PC-3 (cell line): ENCODE results near the gene LEF1.

Experiments
- CTCF ChIP-seq: fragments of 300-600 bp; sonication (generic); conservative IDR thresholded peaks from 2 replicates; pipeline ENCODE4 v1.5.1; 2017; ENCODE audit warnings: antibody characterized with exemption, low read depth, mild to moderate bottlenecking, low read length
- EZH2 ChIP-seq: fragments of 300-600 bp; sonication (generic); IDR thresholded peaks from one replicate; pipeline ENCODE4 v1.6.1; 2017; ENCODE audit warnings: antibody characterized with exemption, mild to moderate bottlenecking, low read length; ENCODE audit not compliant: unreplicated experiment
- EZH2phosphoT487 ChIP-seq: fragments of 300-600 bp; sonication (generic); IDR thresholded peaks from 2 replicates; pipeline ENCODE4 v1.6.1; 2018; ENCODE audit warnings: mild to moderate bottlenecking, antibody characterized with exemption, low read length, borderline replicate concordance

- no peak for TF ChIP-seq EZH2
- no peak for TF ChIP-seq CTCF
- TF ChIP-seq EZH2phosphoT487 = no peak
Observed at GRCh38 chr4:108043526-108043925, 125.2 kb downstream of the LEF1 start.
